ENCODE measurements around the gene C12orf43.

- TF ChIP-seq CTCF (IDR thresholded peaks at IDR 0.05) (no peak), POLR2A (IDR thresholded peaks at IDR 0.05) (no peak)
Measured at GRCh38 chr12:121030576-121031212, 14.4 kb upstream of the C12orf43 start.
